Ovary (tissue), 9 donors: ENCODE results near the gene FOXP1. TPM values are rescaled to one million over a fixed set of nuclear protein-coding genes. Genes with fewer than 3 reads are reported as not detected.

Experiments used
- DNase-seq, 5 donors: peaks; one replicate each; pipeline ENCODE4 v3.0.0-alpha.2; 2019 to 2020
- H3K27ac ChIP-seq, 2 donors: fragments of 200-600 bp; one replicate each; pipeline versions ENCODE4 v1.5.1 to v1.8.0; 2019 to 2022
- H3K27me3 ChIP-seq: fragments of 200-600 bp; one replicate; pipeline ENCODE4 v1.8.0; 2022
- H3K36me3 ChIP-seq: fragments of 200-600 bp; sonication (generic); one replicate; pipeline ENCODE4 v1.5.1; 2019
- H3K4me1 ChIP-seq: one replicate; pipeline ENCODE4 v1.8.1; 2013; ENCODE audit warnings: mild to moderate bottlenecking, moderate library complexity; ENCODE audit not compliant: insufficient read depth
- H3K4me3 ChIP-seq: fragments of 200-600 bp; sonication (generic); one replicate; pipeline ENCODE4 v1.5.1; 2017
- H3K9me3 ChIP-seq, 2 donors: fragments of 200-600 bp in 1 of 2; sonication (generic) in 1 of 2; one replicate each; pipeline versions ENCODE4 v1.5.1 to v1.8.1; 2013 to 2019; ENCODE audit warnings: mild to moderate bottlenecking in 1 of 2, moderate library complexity in 1 of 2
- CTCF ChIP-seq, 3 donors: fragments of 450-650 bp in 2 of 3; fragments of 200-600 bp in 1 of 3; IDR thresholded peaks; one replicate each; pipeline versions ENCODE4 v1.5.1 to v1.8.0; 2016 to 2022; ENCODE audit warnings: antibody characterized with exemption in 3 of 3, mild to moderate bottlenecking in 1 of 3
- EP300 ChIP-seq: sonication (generic); formaldehyde crosslinking; IDR thresholded peaks from one replicate; pipeline ENCODE4 v1.6.1; 2017; ENCODE audit warnings: antibody characterized with exemption
- POLR2A ChIP-seq: fragments of 450-650 bp; IDR thresholded peaks from one replicate; pipeline ENCODE4 v1.6.1; 2017; ENCODE audit warnings: antibody characterized with exemption, mild to moderate bottlenecking, moderate library complexity
- WGBS, 3 donors: extraction: QIAGEN DNeasy Blood & Tissue Kit in 1 of 3; methylation state at CpG; one replicate each; pipeline versions ENCODE4 v1.1.5 to v1.1.7; 2013 to 2017; 5-methylcytosine and 5-hydroxymethylcytosine counted together
- intact Hi-C, 4 donors: fragments of 100-400 bp; cut with DNase I; formaldehyde crosslinking; loops; one replicate each; pipeline versions ENCODE4 v1.11.0 to v1.15.1; 2022 to 2023
- polyA plus RNA-seq, 2 donors: library from polyadenylated mRNA; stranded (reverse); fragments of 200-250 nt in 1 of 2; fragments of 350-450 nt in 1 of 2; fragmentation: Illumina TruSeq in 1 of 2; extraction: RNeasy Lipid Tissue Mini Kit (QIAGEN cat#74804) in 1 of 2; gene quantifications; one replicate each; pipeline ENCODE4 v1.2.3, GENCODE V29; 2013 to 2014
- total RNA-seq, 7 donors: library from RNA; depleted of rRNA in 2 of 7; stranded (reverse); fragments of >200 nt in 2 of 7; fragmentation: NEBNext Ultra II Directional in 3 of 7; extraction: Animal tissue kit (Norgen Biotek cat#: 25700) in 3 of 7; gene quantifications; one replicate each; pipeline versions ENCODE4 v1.1.0 to v1.2.4, GENCODE V29; 2016 to 2023
- donor health status: DM: no; HTN: no; CAD: no; lungs with moderate emphysema.
- donor health status: DM: no; HTN: no; CAD: no.
- donor health status: Bipolar disorder and iron deficiency.
- donor health status: DM: yes; HTN: yes; CAD: no.
- donor health status: DM: no; HTN: no; CAD: no.
- donor health status: DM: yes; HTN: yes; CAD: no.

The FOXP1 gene
- total and polyA plus RNA-seq, 9 donors: 31.7 to 126 (median 114) TPM

DNA sequence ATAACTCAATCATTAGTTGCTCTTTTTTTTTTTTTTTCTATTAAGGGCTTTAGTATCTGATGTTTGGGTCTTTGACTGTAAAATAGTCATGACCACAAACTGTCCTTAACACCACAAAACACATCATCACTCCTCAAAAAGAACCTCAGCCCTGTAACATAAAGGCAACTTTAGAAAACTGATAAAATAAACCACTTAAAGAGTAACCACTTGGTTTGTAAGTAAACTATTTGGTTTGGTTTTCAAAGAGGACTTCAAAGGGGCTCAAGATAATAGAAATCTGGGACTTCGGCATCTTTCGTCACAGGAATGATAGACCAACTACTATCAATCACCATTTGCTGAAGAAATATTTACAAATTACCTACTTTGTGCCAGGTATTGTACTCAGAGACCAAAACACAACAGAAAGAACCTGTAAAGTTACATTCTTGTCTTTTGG lies 167.8 kb downstream of the FOXP1 start:
- no peaks in the 10 kb centered on the region for H3K36me3 ChIP-seq
- intact Hi-C loops: no loop called here
- no peak for DNase-seq
- H3K27me3 ChIP-seq: no peaks in the 10 kb centered on the region
- no peaks in the 10 kb centered on the region for H3K4me1 ChIP-seq
- H3K4me3 ChIP-seq: no peak overlapping the region
- 74 to 81% (median 76%) methylated on average over 2 of the region's 2 CpGs for WGBS, 3 donors
- H3K27ac ChIP-seq: no peak overlapping the region
- no peaks in the 10 kb centered on the region for H3K9me3 ChIP-seq
- no peak for TF ChIP-seq CTCF (IDR thresholded peaks at IDR 0.05)
- no peak for TF ChIP-seq EP300
- no peak for TF ChIP-seq POLR2A

GRCh38 chr3:71414189-71414927 lies 169.2 kb downstream of the FOXP1 start:
- Histone ChIP-seq H3K4me3 (no peak overlapping the region), H3K27me3 (no peaks in the 10 kb centered on the region), H3K4me1 (no peaks in the 10 kb centered on the region), H3K36me3 (no peaks in the 10 kb centered on the region), H3K9me3 (no peaks in the 10 kb centered on the region), H3K27ac (no peak overlapping the region)
- intact Hi-C loops: no loop called here
- 88 to 91% (median 91%) methylated on average over 15 of the region's 15 CpGs for WGBS, 3 donors
- DNase-seq: no peak
- no peak for TF ChIP-seq CTCF (IDR thresholded peaks at IDR 0.05)
- TF ChIP-seq EP300: no peak
- TF ChIP-seq POLR2A: no peak

- Histone ChIP-seq H3K4me3 (no peak overlapping the region), H3K27ac (no peak overlapping the region), H3K9me3 (no peaks in the 10 kb centered on the region), H3K4me1 (no peaks in the 10 kb centered on the region), H3K36me3 (no peaks in the 10 kb centered on the region), H3K27me3 (no peaks in the 10 kb centered on the region)
- TF ChIP-seq CTCF (IDR thresholded peaks at IDR 0.05): no peak
- TF ChIP-seq POLR2A: no peak
- WGBS, 3 donors: 75 to 89% (median 87%) methylated on average over 3 of the region's 3 CpGs
- DNase-seq: no peak
- intact Hi-C loops: no loop called here
Measured at GRCh38 chr3:71413572-71413971, 170.0 kb downstream of the FOXP1 start.

DNA sequence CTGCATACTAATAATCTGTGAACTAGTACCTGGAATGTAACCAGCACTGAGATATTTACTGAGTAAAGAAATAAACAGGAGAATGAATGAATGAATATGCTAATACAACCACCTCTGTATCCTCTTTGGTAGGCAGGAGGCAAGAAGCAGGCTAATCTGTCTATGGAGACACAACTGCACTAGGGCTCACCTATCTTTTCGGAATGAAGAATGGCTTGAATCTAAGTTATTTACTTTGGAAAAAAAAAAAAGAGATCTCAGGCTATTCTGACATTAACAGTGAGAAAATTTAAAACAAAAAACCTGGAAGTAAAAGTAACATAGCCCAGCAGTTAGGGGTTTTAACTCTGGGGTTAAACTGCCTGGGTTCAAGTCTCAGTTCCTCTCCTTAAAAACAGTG lies 174.2 kb downstream of the FOXP1 start:
- Histone ChIP-seq H3K27ac (no peak overlapping the region), H3K36me3 (no peaks in the 10 kb centered on the region), H3K27me3 (no peaks in the 10 kb centered on the region), H3K9me3 (no peaks in the 10 kb centered on the region), H3K4me3 (no peak overlapping the region), H3K4me1 (no peaks in the 10 kb centered on the region)
- TF ChIP-seq EP300: no peak
- no peak for TF ChIP-seq POLR2A
- no peak for TF ChIP-seq CTCF (IDR thresholded peaks at IDR 0.05)
- 44 to 96% (median 46%) methylated on average over 1 of the region's 1 CpG for WGBS, 3 donors
- DNase-seq: no peak
- intact Hi-C loops: no loop called here
